GM12891 (cell line): ENCODE measurements around the gene DMBX1.

Source experiments
- POLR2A ChIP-seq: IDR thresholded peaks from 2 replicates; pipeline ENCODE4 v1.6.1; 2011; ENCODE audit warnings: low read depth, low read length, control low read depth
- POLR2AphosphoS5 ChIP-seq: IDR thresholded peaks from 2 replicates; pipeline ENCODE4 v1.6.1; 2011; ENCODE audit warnings: low read depth, low read length, control low read depth
- SPI1 ChIP-seq: IDR thresholded peaks from 2 replicates; pipeline ENCODE4 v1.6.1; 2011; ENCODE audit warnings: low read depth, low read length, control low read depth

GRCh38 chr1:46449223-46450159, 40.1 kb upstream of the DMBX1 start:
- TF ChIP-seq POLR2A (no peak), SPI1 (no peak), POLR2AphosphoS5 (no peak)
